SK-MEL-5 (cell line): Measurements from ENCODE around the gene MRPS18C. TPM values are rescaled to one million over a fixed set of nuclear protein-coding genes. Genes with fewer than 3 reads are reported as not detected.
"Not testable (repeated sequence)": the region's sequence is repeated elsewhere in the genome, so short reads cannot be mapped to it uniquely, and the experiment has no call there.

Source experiments
- DNase-seq: peaks from one replicate; pipeline ENCODE4 v3.0.0-alpha.2; 2016; ENCODE audit warnings: low read depth, low spot score
- in situ Hi-C: cut with HindIII; loops from 2 replicates; pipeline ENCODE4 v1.10.0; 2016; ENCODE audit warnings: low sequenced_read_pairs, high pct_unique_total_duplicates, low pct_unique_long_range_greater_than_20kb
- total RNA-seq: library from RNA; depleted of rRNA; stranded (reverse); fragments of >200 nt; shearing (Covaris generic); gene quantifications from 2 replicates; pipeline ENCODE4 v1.2.3, GENCODE V29; 2014; rRNA removed

Gene MRPS18C
- total RNA-seq, 1 experiment from 2014 or later: 50.2 TPM

DNA sequence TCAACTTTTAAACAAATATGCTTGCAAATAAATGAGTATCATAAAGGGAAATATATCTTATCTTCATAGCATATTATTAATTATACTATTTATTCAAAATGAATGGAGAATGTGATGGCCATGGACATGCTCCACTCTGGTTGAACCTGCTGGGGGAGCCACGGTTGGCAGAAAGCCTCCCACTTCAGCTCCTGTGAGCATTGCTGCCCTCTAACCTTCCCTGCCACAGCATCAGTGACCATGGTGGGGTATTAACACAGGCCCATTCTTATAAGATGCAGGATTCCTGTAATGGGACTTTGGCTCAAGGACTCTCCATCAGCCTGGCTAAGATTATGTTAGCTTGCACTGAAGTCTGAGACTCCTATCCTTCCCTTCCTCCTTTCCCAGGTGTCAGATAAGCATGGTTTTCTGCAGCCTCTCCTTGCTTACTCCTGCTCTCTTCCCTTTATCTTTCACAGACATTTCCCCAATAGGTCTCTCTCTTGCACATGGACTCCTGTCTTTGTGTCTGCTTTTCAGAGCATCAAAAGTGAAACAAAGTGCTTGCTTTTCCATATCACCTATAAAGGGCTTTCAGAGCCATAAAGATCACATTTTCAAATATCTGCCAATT lies 34.0 kb downstream of the MRPS18C start:
- in situ Hi-C loops: no loop called here
- DNase-seq: peak; percentile 35

DNA sequence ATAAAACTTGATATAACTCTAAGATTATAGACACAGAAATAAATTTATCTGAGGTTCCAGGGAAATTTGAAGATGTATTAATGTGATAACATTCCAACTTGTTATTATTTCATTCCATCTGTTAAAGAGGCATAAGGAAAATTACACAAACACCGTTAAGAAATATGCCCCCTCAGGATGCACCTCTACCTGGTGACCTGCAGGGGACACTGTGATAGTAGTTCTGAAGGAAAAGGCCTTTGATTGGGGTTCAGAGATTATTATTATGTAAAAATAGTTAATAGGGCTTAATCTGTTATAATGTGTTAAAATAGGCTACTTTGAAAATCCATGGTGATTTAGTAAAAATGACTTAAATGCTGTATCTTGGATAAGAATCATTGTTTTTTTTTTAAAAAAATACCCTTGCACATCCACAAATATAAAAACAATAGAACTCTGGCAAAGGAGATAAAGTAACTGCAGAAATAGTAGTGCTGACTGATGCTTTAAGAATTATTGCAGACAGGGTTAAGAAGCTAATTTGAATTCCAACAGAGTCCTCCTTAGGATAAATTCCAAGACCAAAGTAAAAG lies 35.1 kb downstream of the MRPS18C start:
- peak; percentile 42 for DNase-seq
- in situ Hi-C loops: no loop called here

DNA sequence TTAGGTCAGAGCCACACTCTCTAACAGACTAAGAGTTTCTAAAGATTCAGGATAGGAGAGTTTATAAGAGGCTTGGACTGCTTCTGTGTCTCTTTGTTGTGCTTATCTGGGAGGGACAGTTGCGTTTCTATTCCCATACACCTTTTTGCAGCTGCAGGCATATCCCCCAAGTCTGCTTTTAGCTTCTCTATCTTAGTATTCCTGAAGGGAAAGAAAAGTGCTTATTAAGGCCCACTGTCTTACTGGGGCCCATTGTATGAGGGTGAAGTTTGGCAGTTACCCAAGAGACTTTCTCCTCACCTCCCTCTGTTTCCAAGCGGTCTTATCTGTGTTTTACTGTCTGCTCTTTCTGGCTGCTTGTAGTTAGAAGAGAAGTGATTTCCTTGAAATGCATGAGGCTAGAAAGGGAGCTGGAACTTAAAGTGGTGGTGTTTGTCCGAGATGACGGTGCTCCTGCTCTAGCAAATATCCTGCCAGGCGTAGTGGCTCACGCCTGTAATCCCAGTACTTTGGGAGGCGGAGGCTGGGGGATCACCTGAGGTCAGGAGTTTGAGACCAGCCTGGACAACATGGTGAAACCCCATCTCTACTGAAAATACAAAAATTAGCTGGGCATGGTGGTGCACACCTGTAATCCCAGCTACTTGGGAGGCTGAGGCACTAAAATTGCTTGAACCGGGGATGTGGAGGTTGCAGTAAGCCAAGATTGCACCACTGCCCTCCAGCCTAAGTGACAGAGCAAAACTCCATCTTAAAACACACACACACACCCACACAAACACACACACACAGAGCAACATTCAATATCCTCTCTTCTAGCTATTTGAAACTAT lies 40.4 kb downstream of the MRPS18C start:
- in situ Hi-C loops, DNase-seq: not testable (repeated sequence)

DNA sequence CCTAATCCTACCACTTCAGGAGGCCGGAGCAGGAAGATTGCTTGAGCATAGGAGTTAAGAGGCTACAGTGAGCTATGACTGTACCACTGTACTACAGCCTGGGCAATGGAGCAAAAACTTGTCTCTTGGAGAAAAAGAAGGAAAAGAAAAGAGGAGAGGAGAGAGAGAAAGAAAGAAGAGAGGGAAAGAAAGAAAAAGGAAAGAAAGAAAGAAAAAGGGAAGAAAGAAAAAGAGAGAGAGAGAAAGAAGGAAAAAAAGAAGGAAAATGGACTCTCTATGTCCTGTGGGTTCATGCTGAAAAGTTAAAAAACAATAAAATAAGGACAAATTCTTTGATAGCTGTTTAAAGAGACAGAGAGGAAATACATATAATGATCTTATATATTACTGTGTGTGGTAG lies 42.3 kb downstream of the MRPS18C start:
- in situ Hi-C loops: no loop called here
- no peak for DNase-seq

DNA sequence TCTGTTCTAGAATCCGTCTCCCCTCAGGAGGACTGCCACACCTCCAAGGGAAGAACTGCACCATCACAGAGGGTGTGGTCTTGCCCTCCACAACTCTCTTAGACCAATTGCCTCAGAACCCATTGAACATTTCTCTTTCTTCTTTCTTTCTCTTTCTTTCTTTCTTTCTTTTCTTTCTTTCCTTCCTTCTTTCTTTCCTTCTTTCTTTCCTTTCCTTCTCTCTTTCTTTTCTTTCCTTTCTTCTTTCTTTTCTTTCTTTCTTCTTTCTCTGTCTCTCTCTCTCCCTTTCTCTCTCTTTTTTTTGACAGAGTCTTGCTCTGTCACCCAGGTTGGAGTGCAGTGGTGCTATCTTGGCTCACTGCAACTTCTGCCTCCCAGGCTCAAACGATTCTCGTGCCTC lies 45.8 kb downstream of the MRPS18C start:
- in situ Hi-C loops, DNase-seq: not testable (repeated sequence)

DNA sequence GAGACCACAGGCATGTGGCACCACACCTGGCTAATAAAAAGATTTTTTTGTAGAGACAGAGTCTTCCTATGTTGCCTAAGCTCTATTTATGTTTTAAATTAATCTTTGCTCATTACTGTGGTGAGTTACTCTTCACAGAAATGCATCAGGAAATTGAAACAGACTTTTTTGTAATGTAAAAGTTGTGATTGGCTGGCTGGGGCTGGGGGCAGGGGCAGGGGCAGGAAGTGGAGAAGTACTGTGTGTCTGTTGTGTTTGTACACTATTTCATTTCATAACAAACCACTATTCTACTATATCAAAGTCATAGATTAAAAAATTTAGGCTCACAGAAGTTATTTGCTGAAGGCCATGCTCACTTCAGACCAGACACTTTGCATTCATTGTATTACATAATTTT lies 48.1 kb downstream of the MRPS18C start:
- in situ Hi-C loops: no loop called here

DNA sequence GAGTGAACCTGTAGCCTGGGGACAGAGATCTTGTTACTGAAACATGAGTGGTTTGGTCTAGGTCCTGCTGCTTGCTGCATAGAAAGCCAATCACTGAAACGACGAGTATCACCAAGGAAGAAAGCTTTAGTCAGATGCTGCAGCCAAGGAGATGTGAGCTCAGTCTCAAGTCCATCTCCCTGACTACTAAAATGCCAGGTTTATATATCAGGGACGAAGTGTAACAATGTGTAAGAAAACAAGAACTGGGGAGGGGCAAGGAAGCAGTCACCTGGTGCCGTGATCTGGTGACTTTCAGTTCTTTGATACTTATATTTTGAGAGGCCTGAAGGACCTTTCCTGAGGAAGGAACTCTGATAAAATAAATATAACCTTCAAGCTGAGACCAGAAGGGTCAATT lies 48.6 kb downstream of the MRPS18C start:
- in situ Hi-C loops: no loop called here

More for the DNA sequence above, 48.1 kb downstream of the MRPS18C start:
- DNase-seq: no peak

DNA sequence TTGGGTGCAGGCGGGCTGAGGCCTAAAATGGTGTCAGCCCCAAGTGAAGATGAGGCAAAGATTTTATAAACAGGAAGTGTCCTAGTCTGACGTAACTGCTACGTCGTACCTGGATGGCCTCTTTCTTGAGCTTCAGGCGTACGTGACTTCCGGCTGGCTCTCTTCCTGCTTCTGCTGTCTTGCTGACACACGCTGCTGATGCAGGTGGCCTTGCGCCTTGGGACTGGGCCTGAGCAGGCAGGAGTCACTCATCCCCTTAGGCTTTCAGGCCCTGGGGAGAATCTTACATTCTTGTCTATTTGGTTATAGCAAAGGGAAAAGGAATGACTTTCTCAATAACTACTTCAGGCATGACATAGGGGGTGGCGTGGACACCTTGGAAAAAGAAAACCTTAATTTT lies 49.1 kb downstream of the MRPS18C start:
- in situ Hi-C loops: no loop called here

More for the DNA sequence above, 48.6 kb downstream of the MRPS18C start:
- no peak for DNase-seq

DNA sequence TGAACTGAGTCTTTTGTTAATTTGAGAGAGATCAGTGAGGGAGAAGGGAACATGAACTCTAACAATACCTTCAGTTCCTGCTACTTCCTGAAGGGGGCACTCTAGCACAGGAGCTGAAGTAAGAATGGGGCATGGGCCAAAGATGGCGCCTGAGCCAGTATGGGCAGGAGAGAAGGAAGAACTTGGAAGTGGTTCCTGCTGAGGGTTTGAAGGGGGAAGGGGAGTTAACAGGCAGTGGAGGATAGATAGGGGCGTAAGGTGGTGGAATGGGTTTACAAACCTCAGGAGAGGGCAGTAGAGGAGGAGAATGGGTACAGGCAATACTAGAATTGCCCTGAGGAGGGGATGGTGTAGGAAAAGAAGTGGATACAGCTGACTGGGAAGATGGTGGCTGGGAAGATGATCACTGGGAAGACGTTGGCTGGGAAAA lies 53.3 kb downstream of the MRPS18C start:
- in situ Hi-C loops: not testable (repeated sequence)
- DNase-seq: peak; percentile 84

More for the DNA sequence above, 49.1 kb downstream of the MRPS18C start:
- DNase-seq: no peak

DNA sequence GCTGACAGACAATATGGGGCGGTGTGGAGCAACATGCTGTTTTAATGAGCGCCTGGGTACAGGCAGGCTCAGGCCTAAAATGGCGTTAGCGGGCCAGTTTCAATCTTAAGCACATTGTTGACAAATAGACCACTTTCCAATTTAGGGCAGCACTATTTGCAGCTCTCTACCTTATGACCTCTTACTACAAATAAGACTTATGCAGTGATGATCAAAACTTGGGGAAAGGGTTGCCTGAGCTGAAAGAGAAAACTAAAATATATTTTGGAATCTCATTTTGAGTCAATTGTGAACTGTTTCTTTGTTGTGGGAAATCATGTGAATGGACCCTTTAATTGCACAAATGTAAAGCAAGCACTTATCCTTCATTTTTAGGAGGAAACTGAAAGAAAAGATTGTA lies 54.6 kb downstream of the MRPS18C start:
- DNase-seq: no peak
- in situ Hi-C loops: no loop called here

Other genes with a start within 250 kb of the MRPS18C start
- gene COQ2, start 171.3 kb upstream of the MRPS18C start, total RNA-seq: 9.0 and 10.8 TPM in 2 replicates
- 5.7 and 7.4 TPM in 2 replicates for gene HPSE, start 121.2 kb upstream of the MRPS18C start, total RNA-seq
- gene HELQ, start 235 bp upstream of the MRPS18C start, total RNA-seq: 10.5 and 10.9 TPM in 2 replicates
- gene ABRAXAS1, start 29.0 kb downstream of the MRPS18C start, total RNA-seq: 12.1 and 14.0 TPM in 2 replicates
- 95.7 and 97.1 TPM in 2 replicates for gene GPAT3, start 80.0 kb downstream of the MRPS18C start, total RNA-seq